DND-41 (cell line): Measurements from ENCODE around the gene SLC15A5.

Experiments
- ATAC-seq: fragments of 200-7000 bp; cut with Tn5 transposase; 3 replicates; pipeline ENCODE4 v1.9.1; 2021; ENCODE audit warnings: low read depth; ENCODE audit not compliant: insufficient read depth
- DNase-seq: peaks from one replicate; pipeline ENCODE4 v3.0.0-alpha.2; 2020
- H2AFZ ChIP-seq: 2 replicates; pipeline ENCODE4 v1.6.0; 2012; ENCODE audit warnings: low read depth, low read length
- H3K27ac ChIP-seq: 2 replicates; pipeline ENCODE4 v1.5.1; 2012; ENCODE audit warnings: low read length, inconsistent platforms
- H3K27me3 ChIP-seq: fragments of 200-600 bp; sonication (generic); 2 replicates; pipeline ENCODE4 v1.6.0; 2012; ENCODE audit warnings: low read length, mild to moderate bottlenecking, inconsistent platforms; ENCODE audit not compliant: insufficient read depth, poor library complexity
- H3K36me3 ChIP-seq: 2 replicates; pipeline ENCODE4 v1.5.1; 2012; ENCODE audit warnings: low read length, inconsistent platforms; ENCODE audit not compliant: insufficient read depth
- H3K4me1 ChIP-seq: 2 replicates; pipeline ENCODE4 v1.5.1; 2012; ENCODE audit warnings: mild to moderate bottlenecking, low read length; ENCODE audit not compliant: insufficient read depth
- H3K4me2 ChIP-seq: 2 replicates; pipeline ENCODE4 v1.6.0; 2012; ENCODE audit warnings: mild to moderate bottlenecking, moderate library complexity, low read length, inconsistent platforms; ENCODE audit not compliant: insufficient read depth
- H3K4me3 ChIP-seq, 2 experiments: fragments of 200-600 bp in 1 of 2; shearing (Covaris generic) in 1 of 2; 2 replicates each; pipeline ENCODE4 v1.5.1; 2012 to 2016; ENCODE audit warnings: inconsistent platforms in 2 of 2, low read length in 2 of 2, mild to moderate bottlenecking in 2 of 2, low read depth in 1 of 2, moderate library complexity in 1 of 2
- H3K79me2 ChIP-seq: 2 replicates; pipeline ENCODE4 v1.6.0; 2012; ENCODE audit warnings: low read length, inconsistent platforms; ENCODE audit not compliant: insufficient read depth
- H3K9ac ChIP-seq: 2 replicates; pipeline ENCODE4 v1.6.0; 2012; ENCODE audit warnings: low read depth, mild to moderate bottlenecking, inconsistent platforms, low read length, moderate library complexity
- H3K9me3 ChIP-seq: 2 replicates; pipeline ENCODE4 v1.5.1; 2012; ENCODE audit warnings: low read length, moderate library complexity, mild to moderate bottlenecking, inconsistent platforms; ENCODE audit not compliant: insufficient read depth, severe bottlenecking
- H4K20me1 ChIP-seq: 2 replicates; pipeline ENCODE4 v1.6.0; 2012; ENCODE audit warnings: low read length; ENCODE audit not compliant: insufficient read depth
- EZH2 ChIP-seq: IDR thresholded peaks from 3 replicates; pipeline ENCODE4 v1.6.1; 2012; ENCODE audit warnings: borderline replicate concordance, low read depth, mild to moderate bottlenecking, moderate library complexity, low read length, inconsistent platforms; ENCODE audit not compliant: severe bottlenecking
- TF ChIP-seq, protein P1 (sequence below): IDR thresholded peaks from 2 replicates; pipeline ENCODE4 v1.5.1; 2012; ENCODE audit warnings: borderline replicate concordance, low read length, moderate library complexity, mild to moderate bottlenecking; ENCODE audit not compliant: poor library complexity, severe bottlenecking; ENCODE audit errors: extremely low read depth

Gene SLC15A5

DNA sequence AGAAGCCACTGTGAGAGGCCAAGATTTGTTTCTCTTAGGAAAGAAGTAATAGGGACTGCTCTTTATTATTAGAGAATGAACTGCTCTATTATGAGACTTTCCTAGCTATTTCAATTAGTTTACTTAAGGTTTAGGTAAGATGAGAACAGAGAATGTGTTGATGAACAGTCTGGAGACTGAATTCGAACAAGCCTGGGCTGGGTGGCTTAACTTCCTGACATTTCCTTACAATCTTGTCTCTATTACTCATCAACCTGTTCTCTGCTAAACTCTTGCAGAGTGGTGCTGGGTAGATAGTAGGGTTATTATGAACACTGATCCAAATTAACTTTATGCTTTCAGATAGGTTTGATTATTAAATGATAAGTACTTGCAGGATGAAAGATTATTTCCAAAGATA is 31.2 kb downstream of the SLC15A5 start:
- ATAC-seq = no peak
- H3K4me2 ChIP-seq = no peak overlapping the region
- TF ChIP-seq, protein P1, sequence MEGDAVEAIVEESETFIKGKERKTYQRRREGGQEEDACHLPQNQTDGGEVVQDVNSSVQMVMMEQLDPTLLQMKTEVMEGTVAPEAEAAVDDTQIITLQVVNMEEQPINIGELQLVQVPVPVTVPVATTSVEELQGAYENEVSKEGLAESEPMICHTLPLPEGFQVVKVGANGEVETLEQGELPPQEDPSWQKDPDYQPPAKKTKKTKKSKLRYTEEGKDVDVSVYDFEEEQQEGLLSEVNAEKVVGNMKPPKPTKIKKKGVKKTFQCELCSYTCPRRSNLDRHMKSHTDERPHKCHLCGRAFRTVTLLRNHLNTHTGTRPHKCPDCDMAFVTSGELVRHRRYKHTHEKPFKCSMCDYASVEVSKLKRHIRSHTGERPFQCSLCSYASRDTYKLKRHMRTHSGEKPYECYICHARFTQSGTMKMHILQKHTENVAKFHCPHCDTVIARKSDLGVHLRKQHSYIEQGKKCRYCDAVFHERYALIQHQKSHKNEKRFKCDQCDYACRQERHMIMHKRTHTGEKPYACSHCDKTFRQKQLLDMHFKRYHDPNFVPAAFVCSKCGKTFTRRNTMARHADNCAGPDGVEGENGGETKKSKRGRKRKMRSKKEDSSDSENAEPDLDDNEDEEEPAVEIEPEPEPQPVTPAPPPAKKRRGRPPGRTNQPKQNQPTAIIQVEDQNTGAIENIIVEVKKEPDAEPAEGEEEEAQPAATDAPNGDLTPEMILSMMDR = no peak
- no peak for TF ChIP-seq EZH2

DNA sequence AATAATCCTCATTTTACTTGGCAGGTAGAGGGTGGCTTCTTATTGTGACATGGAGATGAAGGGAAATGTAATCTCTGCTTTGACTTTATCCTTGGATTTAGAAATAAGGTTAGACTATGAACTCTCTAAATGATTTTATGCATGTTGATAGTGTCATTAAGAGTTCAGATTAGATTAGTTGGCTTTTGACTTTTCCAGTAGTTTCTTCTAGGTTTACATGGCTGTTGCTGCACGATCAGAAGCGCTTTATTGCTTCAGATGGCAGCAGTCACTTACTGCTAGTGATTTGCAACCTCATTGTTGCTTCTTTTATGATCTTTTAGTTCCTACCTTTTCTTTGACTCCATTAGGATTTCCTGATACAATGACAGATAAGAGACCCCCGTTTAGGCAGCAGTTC is 32.3 kb downstream of the SLC15A5 start:
- ATAC-seq (no peak), DNase-seq (no peak)
- no peaks in the 10 kb centered on the region for H3K27me3 ChIP-seq
- no peaks in the 10 kb centered on the region for H3K9me3 ChIP-seq
- no peak overlapping the region for H3K4me2 ChIP-seq
- no peak overlapping the region for H3K27ac ChIP-seq
- H3K79me2 ChIP-seq = no peaks in the 10 kb centered on the region
- H3K36me3 ChIP-seq = no peaks in the 10 kb centered on the region
- TF ChIP-seq, protein P1 = no peak
- no peak for TF ChIP-seq EZH2
- no peak overlapping the region for H3K4me3 ChIP-seq
- H3K9ac ChIP-seq = no peak overlapping the region
- no peak overlapping the region for H2AFZ ChIP-seq
- H3K4me1 ChIP-seq = no peaks in the 10 kb centered on the region
- no peaks in the 10 kb centered on the region for H4K20me1 ChIP-seq

More for the DNA sequence above, 31.2 kb downstream of the SLC15A5 start:
- Histone ChIP-seq H3K4me1 (no peaks in the 10 kb centered on the region), H3K27me3 (no peaks in the 10 kb centered on the region), H3K36me3 (no peaks in the 10 kb centered on the region), H3K4me3 (no peak overlapping the region), H2AFZ (no peak overlapping the region), H3K79me2 (no peaks in the 10 kb centered on the region), H3K9me3 (no peaks in the 10 kb centered on the region), H3K27ac (no peak overlapping the region), H4K20me1 (no peaks in the 10 kb centered on the region), H3K9ac (no peak overlapping the region)
- no peak for DNase-seq

DNA sequence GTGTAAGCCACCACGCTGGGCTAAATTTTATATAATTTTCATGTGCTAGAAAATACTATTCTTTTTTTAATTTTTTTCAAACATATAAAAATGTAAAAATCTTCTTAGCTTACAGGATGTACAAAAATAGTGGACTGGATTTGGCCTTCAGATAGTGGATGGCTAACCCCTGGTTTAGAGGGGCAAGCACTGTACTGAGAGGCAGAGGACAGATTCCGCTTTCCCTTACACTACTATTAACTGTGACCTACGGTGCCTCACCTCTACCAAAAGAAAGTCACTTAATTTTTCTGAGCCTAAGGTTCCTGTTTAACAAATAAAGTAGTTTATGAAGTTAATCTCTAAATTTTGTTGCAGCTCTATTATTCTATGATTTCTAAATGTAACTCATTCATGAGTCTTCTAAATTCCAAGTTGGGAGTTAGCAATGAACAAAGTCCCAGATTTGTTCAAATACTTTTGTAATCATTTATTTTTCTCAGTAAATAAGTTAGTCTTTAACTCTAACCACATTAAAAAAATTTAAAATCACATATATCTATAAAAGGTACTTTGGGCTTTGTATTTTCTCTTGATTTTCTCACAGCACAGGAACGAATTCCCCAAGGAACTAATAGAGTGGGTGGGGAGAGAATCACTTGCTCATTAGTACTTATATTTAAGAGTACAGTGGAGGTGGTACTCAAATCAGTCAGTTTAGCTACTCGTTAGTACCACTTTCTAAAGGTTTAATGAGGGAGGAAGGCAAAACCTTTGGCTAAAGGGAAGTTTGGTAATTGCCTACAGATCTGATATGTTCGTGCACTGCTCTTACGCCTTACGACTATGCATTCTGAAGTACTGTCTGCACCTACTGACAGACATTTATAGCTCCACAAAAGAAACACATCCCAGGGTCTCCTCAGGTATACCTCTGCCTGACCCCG is 33.7 kb downstream of the SLC15A5 start:
- H3K36me3 ChIP-seq = no peaks in the 10 kb centered on the region
- no peaks in the 10 kb centered on the region for H3K79me2 ChIP-seq
- no peak overlapping the region for H3K27ac ChIP-seq
- DNase-seq = no peak
- no peaks in the 10 kb centered on the region for H3K27me3 ChIP-seq
- H3K9ac ChIP-seq = no peak overlapping the region
- no peak for ATAC-seq
- H3K4me3 ChIP-seq = no peak overlapping the region
- no peaks in the 10 kb centered on the region for H3K4me1 ChIP-seq
- no peak overlapping the region for H3K4me2 ChIP-seq
- TF ChIP-seq, protein P1 = no peak
- no peak for TF ChIP-seq EZH2
- no peaks in the 10 kb centered on the region for H3K9me3 ChIP-seq
- H2AFZ ChIP-seq = no peak overlapping the region
- no peaks in the 10 kb centered on the region for H4K20me1 ChIP-seq
